NCI-H2227 (cell line): ENCODE data around the gene TENT5A.

Experiments used
- DNase-seq: peaks from one replicate; lab custom pipeline; 2025; ENCODE audit not compliant: unreplicated experiment; lab: John Stamatoyannopoulos, UW

TENT5A gene

GRCh38 chr6:81772741-81773140 lies 20.3 kb upstream of the TENT5A start:
- no peak for DNase-seq

- DNase-seq: no peak
These were observed 18.6 kb upstream of the TENT5A start for GRCh38 chr6:81771097-81771496.

- DNase-seq: no peak
These were observed 17.9 kb upstream of the TENT5A start for GRCh38 chr6:81770381-81770780.

GRCh38 chr6:81769824-81770223 lies 17.3 kb upstream of the TENT5A start:
- no peak for DNase-seq

GRCh38 chr6:81768150-81768942 lies 15.9 kb upstream of the TENT5A start:
- no peak for DNase-seq

- DNase-seq: no peak
These were observed 14.8 kb upstream of the TENT5A start for GRCh38 chr6:81767163-81767891.

GRCh38 chr6:81766482-81767069 lies 14.1 kb upstream of the TENT5A start:
- DNase-seq: no peak

- no peak for DNase-seq
These were observed 12.1 kb upstream of the TENT5A start for GRCh38 chr6:81764531-81764930.

- no peak for DNase-seq
These were observed 11.5 kb upstream of the TENT5A start for GRCh38 chr6:81763968-81764367.

GRCh38 chr6:81763051-81763450 lies 10.6 kb upstream of the TENT5A start:
- no peak for DNase-seq

GRCh38 chr6:81762606-81763005 lies 10.1 kb upstream of the TENT5A start:
- DNase-seq: no peak

GRCh38 chr6:81762132-81762531 lies 9.7 kb upstream of the TENT5A start:
- no peak for DNase-seq

- DNase-seq: no peak
These were observed 8.7 kb upstream of the TENT5A start for GRCh38 chr6:81761197-81761596.

GRCh38 chr6:81759782-81760181 lies 7.3 kb upstream of the TENT5A start:
- no peak for DNase-seq

- no peak for DNase-seq
These were observed 5.7 kb upstream of the TENT5A start for GRCh38 chr6:81758221-81758620.

GRCh38 chr6:81756690-81757089 lies 4.2 kb upstream of the TENT5A start:
- DNase-seq: no peak

GRCh38 chr6:81755551-81755950 lies 3.1 kb upstream of the TENT5A start:
- no peak for DNase-seq

GRCh38 chr6:81754906-81755305 lies 2.4 kb upstream of the TENT5A start:
- no peak for DNase-seq

GRCh38 chr6:81753711-81754577 lies 1.5 kb upstream of the TENT5A start:
- no peak for DNase-seq

- DNase-seq: peak; percentile 36
These were observed 635 bp upstream of the TENT5A start for GRCh38 chr6:81752921-81753710.
